GM12878 (cell line): ENCODE data around the gene STK32B.

Experiments
- BCL11A ChIP-seq: IDR thresholded peaks from 2 replicates; pipeline ENCODE4 v1.6.1; 2011; ENCODE audit warnings: low read depth, low read length
- CTCF ChIP-seq, 3 experiments: IDR thresholded peaks in 2 of 3; conservative IDR thresholded peaks in 1 of 3; 2 replicates each; pipeline ENCODE4 v1.5.1; 2011; ENCODE audit warnings: low read depth in 3 of 3, low read length in 3 of 3, mild to moderate bottlenecking in 3 of 3, control low read depth in 2 of 3, moderate library complexity in 2 of 3, inconsistent platforms in 1 of 3, mixed read lengths in 1 of 3; ENCODE audit not compliant: control insufficient read depth in 2 of 3, insufficient read depth in 1 of 3; ENCODE audit errors: extremely low read depth in 1 of 3
- EZH2 ChIP-seq: IDR thresholded peaks from 2 replicates; pipeline ENCODE4 v1.6.1; 2012; ENCODE audit warnings: low read depth, mild to moderate bottlenecking, control low read depth, inconsistent platforms, low read length, borderline replicate concordance; ENCODE audit not compliant: control insufficient read depth
- POLR2A ChIP-seq: IDR thresholded peaks from 2 replicates; pipeline ENCODE4 v1.6.1; 2011; ENCODE audit warnings: low read depth, mild to moderate bottlenecking, low read length
- REST ChIP-seq: IDR thresholded peaks from 2 replicates; pipeline ENCODE4 v1.6.1; 2012; ENCODE audit warnings: mild to moderate bottlenecking, low read depth, low read length
- SPI1 ChIP-seq: IDR thresholded peaks from 2 replicates; pipeline ENCODE4 v1.6.1; 2011; ENCODE audit warnings: low read depth, mild to moderate bottlenecking, low read length, moderate library complexity, borderline replicate concordance; ENCODE audit not compliant: insufficient read depth
- TCF7 ChIP-seq: IDR thresholded peaks from 2 replicates; pipeline ENCODE4 v1.6.1; 2014; ENCODE audit warnings: antibody characterized with exemption, borderline replicate concordance
- ZNF274 ChIP-seq: IDR thresholded peaks from one replicate; pipeline ENCODE4 v1.8.0; 2011; ENCODE audit not compliant: insufficient read length, insufficient read depth

GRCh38 chr4:5192271-5192670 is 141.0 kb downstream of the STK32B start:
- TF ChIP-seq CTCF (IDR thresholded peaks at IDR 0.05 in 2 of 3, conservative IDR thresholded peaks at IDR 0.05 in 1 of 3; ENCODE audit: control insufficient read depth in 2 of 3, extremely low read depth in 1 of 3, insufficient read depth in 1 of 3, low read depth in 3 of 3, low read length in 3 of 3) (no peak), ZNF274 (no peak), TCF7 (no peak), SPI1 (no peak), EZH2 (no peak), POLR2A (no peak), BCL11A (no peak), REST (no peak)
